GM18867 (cell line): Measurements from ENCODE around the gene MYO15B.

ENCODE experiments used
- ATAC-seq: cut with Tn5 transposase; IDR thresholded peaks from one replicate; pipeline ENCODE4 v1.9.1; 2021; ENCODE audit warnings: mild to moderate bottlenecking, moderate library complexity; ENCODE audit not compliant: unreplicated experiment

Gene MYO15B

DNA sequence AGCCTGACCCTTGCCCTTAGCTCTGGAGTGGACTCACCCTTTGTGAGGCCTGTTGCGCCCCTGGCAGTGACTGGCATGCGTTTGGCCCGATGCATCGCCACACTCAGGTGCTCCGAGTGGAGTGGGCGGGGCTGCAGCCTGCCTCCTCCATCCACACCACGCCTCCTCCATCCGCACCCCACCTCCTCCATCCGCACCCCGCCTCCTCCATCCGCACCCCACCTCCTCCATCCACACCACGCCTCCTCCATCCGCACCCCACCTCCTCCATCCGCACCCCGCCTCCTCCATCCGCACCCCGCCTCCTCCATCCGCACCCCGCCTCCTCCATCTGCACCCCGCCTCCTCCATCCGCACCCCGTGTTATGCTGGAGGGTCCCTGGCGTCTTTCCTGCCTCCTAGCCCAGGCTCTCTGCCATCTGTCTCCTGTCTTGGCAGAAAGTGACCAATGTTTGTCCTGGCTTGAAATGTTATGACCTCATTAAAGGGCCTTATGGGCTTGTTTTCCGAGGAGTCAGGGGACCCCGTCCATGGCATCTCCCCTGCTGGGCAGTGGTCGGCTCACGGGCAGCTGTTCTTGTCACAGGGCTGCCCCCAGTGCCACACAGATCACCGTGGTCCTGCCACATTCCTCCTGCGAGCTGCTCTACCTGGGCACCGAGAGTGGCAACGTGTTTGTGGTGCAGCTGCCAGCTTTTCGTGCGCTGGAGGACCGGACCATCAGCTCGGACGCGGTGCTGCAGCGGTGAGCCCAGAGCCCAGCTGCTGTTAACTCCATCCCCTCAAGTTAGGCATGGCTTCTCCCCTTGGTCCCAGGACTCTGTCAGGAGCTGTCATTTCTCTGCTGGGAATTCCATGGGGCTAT lies 28.7 kb upstream of the MYO15B start:
- ATAC-seq, result no peak

DNA sequence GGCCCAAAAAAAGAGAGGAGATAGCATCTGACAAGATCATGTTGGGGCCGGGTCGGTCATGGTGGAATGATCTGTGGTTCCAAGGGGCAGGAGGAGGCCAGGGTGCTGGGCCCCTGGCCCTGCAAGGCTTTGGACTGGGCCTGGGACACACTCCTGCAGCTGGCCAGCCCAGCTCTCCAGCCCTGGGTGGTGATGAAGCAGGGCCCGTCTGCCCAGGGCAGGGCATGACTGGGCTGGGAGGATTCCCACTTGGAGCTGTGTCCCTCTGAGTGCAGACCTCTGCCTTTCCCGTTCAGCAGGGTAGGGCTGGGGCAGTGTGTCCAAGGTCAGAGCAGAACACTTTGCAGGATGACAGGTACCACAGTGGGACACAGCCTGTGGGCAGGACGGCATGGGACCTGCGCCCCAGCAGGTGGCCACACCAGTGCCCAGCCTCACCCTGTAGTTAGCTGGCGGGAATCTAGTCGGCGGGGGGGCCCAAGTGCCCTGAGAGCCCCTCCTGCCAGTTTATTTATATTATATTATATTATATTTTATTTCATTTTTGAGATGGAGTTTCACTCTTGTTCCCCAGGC lies 27.6 kb upstream of the MYO15B start:
- ATAC-seq, result no peak

DNA sequence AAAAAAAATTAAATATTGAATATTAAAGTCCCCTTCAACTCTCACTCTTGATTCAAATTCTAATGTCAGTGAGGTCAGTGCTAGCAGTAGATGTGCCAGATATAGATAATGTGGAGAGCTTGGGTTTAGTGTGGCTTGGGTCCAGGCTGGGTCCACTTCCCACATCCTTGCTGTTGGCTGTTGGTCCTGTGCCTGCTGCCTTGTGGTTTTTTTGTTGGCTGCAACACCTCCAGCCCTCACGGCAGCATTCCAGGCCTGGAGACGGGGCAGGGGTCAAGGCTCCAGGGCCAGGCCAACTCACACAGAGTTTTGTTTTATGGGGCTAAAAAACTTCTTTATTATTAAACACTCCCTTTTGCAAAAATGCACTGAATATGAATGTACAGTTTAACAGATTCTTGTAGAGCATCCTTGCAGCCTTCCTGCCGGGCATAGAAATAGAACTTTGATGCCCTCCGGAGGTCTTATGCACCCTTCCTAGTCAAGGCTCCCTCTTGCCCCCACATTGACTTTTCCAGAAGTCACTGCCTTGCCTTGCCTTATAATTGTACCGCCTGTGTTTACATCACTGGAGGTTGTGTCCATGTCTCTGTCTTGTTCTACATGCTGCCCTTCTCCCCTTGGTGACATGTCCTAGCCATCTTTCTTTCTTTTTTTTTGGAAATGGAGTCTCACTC lies 25.5 kb upstream of the MYO15B start:
- ATAC-seq, result no peak

DNA sequence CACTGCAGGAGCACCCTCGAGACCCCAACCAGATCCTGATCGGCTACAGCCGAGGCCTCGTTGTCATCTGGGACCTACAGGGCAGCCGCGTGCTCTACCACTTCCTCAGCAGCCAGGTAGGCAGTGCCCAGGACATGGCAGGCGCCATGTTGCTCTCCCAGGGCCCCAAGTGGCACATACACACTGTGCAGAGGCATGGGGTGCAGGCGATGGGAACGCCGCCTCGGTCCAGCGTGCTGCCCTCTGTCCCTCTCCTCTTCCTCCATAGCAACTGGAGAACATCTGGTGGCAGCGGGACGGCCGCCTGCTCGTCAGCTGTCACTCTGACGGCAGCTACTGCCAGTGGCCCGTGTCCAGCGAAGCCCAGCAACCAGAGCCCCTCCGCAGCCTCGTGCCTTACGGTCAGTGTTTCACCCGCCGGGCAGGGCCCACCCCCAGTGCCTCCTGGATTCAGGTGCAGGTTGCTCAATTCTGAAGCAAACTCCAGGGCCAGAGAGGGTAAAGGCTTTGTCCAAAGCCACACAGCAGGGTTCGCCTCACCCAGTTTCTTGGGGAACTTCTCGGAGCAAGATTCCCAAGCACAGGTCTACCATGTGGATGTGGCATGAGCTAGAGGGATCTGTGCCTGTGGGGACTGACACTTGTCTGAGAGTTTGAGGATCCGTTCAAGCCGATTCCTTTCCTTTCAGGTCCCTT lies 24.4 kb upstream of the MYO15B start:
- no peak for ATAC-seq

DNA sequence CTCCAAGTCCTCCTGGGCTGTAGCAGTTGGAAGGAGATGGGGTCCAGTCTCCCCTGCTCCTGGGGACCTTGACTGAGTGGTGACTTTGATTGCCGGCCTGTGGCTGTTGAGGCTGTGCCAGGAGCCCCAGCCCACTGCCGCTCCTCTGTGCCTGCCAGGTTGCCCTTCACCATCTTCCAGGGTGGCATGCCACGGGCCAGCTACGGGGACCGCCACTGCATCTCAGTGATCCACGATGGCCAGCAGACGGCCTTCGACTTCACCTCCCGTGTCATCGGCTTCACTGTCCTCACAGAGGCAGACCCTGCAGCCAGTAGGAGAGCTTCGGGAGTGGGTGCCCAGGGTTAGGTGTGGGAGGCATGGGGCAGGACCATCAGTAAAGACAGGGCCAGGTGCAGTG lies 23.4 kb upstream of the MYO15B start:
- no peak for ATAC-seq

DNA sequence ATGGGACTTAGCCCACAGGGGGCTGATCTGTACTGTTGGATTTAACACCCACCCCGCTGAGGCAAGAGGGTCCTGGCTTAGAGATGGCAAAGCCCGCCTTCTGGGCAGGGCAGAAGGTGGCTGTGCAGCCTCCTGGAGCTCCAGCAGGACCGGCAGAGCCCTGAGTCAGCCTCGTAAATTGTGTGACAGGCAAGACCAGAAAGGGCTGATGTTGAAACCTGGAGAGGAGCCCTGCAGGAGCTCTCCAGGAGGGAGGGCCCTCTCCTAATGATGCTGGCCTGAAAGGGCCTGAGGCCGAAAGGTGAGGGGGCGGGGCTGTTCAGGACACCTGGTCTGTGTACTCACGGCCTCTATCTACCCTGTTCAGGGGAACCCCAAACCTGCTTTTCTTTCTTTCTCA lies 22.5 kb upstream of the MYO15B start:
- no peak for ATAC-seq

DNA sequence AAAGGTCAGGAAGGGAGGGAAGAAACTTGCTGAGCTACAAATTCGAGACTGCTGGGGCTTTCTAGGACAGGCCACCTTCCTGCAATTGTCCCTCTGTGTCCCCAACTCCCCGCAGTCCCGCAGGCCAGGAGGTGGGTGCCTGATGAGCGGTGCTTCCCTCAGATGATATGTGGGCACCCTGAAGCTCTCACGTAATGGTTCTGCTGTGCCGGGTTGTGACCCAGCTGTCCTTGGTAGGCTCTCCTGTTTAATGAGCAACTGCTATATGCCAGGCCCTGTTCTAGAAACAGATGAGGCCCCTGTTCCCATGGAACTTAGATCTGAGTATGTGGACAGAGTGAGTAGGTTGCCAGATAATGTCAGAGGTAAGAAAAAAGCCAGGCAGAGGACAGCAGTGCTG lies 22.0 kb upstream of the MYO15B start:
- ATAC-seq, result no peak

DNA sequence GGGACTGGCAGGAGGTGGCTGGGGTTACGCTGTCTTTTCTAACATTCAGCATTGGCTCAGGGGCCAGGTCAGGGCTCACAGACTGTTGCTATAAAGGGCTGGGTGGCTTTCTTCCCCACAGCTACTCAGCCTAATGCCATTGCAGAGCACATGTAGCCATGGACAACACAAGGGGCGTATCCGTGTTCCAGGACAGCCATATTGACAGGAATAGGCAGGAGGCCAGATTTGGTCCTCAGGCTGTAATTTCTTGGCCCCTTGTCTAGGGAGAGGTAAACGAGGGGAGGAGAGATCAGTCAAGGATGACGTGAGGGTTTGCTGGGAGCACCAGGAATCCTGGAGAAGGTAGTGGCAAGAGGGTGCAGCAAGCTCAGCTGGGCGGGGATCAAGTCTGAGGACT lies 21.2 kb upstream of the MYO15B start:
- ATAC-seq, result no peak

DNA sequence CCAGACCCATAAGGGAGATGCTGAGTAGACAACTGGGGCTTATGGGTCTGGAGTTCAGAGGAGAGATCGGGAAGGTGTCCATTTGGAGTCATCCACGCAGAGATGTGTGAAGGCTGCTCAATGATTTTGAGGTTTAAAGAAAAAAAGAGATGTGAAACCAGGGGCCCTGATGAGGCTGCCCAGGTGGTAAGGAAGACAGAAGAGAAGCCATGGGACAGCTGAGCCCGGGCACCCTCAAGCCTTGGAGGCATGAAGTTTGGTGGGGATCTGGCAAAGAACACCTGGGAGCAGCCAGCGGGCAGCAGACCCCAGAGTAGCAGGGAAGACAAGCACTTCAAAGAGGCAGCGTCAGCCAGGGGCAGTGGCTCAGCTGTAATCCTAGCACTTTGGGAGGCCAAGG lies 20.8 kb upstream of the MYO15B start:
- peak; percentile 43 for ATAC-seq

DNA sequence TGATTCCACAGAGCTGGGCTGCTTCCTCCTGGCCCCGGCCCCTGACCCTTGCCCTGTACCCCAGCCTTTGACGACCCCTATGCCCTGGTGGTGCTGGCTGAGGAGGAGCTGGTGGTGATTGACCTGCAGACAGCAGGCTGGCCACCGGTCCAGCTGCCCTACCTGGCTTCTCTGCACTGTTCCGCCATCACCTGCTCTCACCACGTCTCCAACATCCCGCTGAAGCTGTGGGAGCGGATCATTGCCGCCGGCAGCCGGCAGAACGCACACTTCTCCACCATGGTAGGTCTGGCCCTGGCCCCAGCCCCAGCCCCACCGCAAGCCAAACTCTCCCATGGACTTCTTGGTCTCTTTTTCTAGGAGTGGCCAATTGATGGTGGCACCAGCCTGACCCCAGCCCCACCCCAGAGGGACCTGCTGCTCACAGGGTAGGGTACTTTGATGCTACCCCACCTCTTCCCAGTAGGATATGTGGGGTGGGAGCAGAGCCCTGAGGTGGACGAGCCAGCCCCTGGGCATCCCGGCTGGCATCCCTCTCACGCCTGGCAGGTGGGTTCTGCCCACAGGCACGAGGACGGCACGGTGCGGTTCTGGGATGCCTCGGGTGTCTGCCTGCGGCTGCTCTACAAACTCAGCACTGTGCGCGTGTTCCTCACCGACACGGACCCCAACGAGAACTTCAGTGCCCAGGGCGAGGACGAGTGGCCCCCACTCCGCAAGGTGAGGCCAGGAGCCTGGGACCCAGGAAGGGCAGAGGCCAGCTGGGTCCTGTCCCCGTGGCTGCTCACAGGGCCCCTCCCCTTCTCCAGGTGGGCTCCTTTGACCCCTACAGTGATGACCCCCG lies 19.0 kb upstream of the MYO15B start:
- ATAC-seq, result no peak

DNA sequence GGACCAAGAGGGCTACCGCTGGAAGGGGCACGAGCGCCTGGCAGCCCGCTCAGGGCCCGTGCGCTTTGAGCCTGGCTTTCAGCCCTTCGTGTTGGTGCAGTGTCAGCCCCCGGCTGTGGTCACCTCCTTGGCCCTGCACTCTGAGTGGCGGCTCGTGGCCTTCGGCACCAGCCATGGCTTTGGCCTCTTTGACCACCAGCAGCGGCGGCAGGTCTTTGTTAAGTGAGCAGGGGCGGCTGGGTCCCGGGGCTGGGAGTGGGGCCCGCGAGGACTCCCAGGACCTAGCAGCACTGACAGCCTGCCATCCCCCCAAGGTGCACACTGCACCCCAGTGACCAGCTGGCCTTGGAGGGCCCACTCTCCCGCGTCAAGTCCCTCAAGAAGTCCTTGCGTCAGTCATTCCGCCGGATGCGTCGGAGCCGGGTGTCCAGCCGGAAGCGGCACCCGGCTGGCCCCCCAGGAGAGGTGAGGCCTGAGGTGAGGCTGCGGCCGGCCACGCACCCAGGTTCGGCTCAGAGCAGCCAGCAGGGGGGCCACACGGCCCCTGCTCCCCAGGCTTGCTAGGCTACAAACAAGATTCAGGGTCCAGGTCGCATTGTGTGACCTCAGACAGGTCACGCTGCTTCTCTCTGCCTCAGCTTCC lies 17.4 kb upstream of the MYO15B start:
- ATAC-seq, result no peak

DNA sequence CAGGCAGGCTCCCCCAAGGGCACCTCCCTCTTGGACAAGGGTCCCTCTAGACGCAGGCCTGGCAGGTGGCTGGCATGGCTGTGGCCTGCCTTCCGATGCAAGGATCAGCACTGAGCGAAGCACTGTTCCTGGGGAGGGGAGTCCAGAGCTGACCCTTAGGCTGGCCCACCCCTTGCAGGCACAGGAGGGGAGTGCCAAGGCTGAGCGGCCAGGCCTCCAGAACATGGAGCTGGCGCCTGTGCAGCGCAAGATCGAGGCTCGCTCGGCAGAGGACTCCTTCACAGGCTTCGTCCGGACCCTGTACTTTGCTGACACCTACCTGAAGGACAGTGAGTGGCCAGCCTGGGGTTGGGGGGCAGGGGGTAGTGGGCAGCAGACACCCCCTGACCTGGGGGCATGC lies 16.8 kb upstream of the MYO15B start:
- no peak for ATAC-seq

DNA sequence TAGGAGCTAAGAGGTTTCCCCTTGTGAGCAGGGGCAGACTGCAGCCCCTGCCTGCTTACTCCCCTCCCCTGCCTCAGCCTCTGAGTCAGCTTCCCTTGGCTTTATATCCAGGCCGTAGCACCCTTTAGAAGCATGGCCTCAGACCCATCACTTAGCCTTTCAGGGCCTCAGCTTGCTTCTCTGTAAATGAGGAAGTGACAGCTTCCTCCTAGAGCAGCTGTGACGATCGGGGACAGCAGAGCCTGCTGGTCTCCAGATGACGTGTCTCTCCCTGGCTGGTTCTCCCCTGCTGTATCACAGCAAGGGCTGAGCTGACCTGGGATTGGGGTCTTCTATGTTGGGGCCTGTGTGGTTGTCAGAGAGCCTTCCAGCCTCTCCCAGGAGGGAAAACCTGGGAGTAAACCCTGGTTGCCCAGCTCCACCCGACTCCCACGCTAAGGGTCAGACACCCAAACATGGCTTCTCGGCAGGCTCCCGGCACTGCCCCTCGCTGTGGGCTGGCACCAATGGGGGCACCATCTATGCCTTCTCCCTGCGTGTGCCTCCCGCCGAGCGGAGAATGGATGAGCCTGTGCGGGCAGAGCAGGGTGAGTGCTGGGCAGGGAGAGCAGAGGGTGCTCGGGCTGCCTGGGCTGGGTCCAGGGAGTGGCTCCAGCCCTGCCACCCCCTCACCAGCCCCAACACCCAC lies 16.3 kb upstream of the MYO15B start:
- peak; percentile 65 for ATAC-seq

DNA sequence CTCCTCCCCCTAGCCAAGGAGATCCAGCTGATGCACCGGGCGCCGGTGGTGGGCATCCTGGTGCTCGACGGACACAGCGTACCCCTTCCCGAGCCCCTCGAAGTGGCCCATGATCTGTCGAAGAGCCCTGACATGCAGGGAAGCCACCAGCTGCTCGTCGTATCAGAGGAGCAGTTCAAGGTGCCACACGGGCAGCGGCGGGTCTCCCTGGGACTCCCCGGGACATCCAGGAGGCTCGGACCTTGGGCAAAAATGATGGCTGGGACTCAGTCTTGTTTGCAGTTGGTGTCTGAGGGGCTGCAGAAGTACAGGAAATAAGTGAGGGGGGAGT lies 15.8 kb upstream of the MYO15B start:
- ATAC-seq, result no peak

DNA sequence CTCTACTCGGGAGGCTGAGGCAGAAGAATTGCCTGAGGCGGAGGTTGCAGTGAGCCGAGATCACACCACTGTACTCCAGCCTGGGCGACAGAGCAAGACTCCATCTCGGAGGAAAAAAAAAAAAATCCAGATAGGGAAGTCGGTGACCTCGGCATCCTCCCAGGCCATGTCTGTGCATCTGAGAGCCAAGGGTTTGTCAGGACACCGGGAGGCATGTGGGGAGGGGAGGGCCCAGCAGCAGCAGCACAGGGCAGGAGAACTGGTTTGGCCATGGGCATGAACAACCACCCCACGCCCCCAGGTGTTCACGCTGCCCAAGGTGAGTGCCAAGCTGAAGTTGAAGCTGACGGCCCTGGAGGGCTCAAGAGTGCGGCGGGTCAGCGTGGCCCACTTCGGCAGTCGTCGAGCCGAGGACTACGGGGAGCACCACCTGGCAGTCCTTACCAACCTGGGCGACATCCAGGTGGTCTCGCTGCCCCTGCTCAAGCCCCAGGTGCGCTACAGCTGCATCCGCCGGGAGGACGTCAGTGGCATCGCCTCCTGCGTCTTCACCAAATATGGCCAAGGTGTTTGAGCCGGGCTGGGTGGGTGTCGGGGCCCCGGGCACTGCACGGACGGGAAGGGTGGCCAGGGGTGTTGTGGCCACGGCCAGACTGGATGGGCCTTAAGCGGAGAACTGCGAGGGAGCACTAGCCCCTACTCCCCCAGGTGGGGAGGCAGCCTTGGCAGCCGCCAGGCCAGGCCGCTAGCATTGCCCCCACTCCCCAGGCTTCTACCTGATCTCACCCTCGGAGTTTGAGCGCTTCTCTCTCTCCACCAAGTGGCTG lies 14.7 kb upstream of the MYO15B start:
- no peak for ATAC-seq

DNA sequence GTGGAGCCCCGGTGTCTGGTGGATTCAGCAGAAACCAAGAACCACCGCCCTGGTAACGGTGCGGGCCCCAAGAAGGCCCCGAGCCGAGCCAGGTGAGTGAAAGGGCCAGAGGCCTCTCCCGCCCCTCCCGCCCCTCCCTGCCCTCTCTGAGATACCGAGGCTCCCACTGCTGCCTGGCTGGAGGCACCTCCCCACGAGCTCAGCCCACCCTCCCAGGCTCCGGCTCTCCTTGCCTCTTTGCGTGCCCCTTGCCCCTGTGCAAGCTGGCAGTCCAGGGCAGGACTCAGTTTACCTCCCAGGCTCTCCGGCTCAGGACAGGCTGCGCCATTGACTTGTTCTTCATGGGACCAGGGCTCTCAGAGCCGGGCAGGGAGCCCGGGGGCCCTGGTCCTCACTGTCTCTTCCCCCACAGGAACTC lies 14.1 kb upstream of the MYO15B start:
- ATAC-seq, result no peak

DNA sequence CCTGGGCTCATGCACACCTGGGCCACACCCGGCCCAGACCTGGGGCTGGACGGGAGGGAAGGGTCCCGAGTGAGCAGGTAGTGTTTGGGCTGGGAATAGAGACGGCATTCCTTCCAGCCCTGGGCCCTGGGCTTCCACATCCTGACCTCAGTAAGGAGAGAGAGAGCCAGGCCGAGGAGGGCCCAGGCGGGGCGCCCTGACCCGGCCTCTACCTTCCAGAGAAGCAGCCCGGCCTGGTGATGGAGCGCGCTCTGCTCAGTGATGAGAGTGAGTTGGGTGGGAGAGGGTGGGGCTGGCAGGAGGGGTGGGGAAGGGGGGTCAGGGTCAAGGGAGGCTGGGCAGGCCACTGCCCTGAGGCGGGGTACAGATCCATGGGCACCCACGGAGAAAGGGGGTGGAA lies 13.6 kb upstream of the MYO15B start:
- no peak for ATAC-seq

DNA sequence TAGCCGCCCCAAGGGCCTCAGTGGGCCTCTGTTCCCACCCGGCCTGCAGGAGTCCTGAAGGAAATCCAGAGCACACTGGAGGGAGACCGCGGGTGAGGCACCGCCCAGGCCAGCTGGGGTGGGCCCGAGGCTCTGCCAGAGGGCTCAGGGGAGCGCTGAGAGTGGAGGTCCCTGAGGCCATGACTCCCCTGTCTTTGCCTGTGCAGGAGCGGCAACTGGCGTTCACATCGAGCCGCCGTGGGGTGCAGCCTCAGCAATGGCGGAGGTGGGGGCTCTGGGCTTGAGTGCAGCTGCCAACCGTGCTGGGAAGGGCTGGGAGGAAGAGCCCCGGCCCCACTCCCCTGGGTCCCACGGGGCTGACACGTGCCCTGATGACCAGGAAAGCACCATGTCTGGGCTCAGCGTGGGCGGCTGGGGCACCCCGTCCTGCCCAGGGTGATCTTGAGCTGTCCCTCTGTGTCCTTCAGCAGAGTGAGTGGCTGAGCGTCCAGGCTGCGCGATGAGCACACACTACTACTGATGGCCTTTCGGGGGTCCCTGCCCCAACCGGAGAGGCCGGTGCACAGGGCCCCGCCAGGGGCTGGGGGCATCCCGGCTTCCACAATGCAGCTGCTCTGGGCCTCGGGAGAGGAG lies 13.1 kb upstream of the MYO15B start:
- no peak for ATAC-seq
